PC-9 (cell line): ENCODE results near the gene MRFAP1L1. TPM values are rescaled to one million over a fixed set of nuclear protein-coding genes. Genes with fewer than 3 reads are reported as not detected.

ENCODE experiments used
- BruUV-seq: library from RNA; stranded (reverse); fragments of 400-500 nt; replicated peaks from 2 replicates; lab custom pipeline; 2021; lab: Mats Ljungman, UMichigan
- CTCF ChIA-PET: fragments of 300-600 bp; sonication (Branson Sonifier 250); formaldehyde crosslinking; loops from one replicate; lab custom pipeline; 2022; ENCODE audit warnings: antibody characterized with exemption; lab: Charles Lee
- POLR2A ChIA-PET: fragments of 300-600 bp; sonication (Branson Sonifier 250); formaldehyde crosslinking; loops from one replicate; lab custom pipeline; 2022; ENCODE audit warnings: antibody characterized with exemption; ENCODE audit not compliant: unreplicated experiment; lab: Charles Lee
- DNase-seq, 2 experiments: peaks; one replicate each; pipeline versions ENCODE4 v3.0.0 to v3.0.0-alpha.2; 2015 to 2022; ENCODE audit warnings: mixed read lengths in 1 of 2
- H2AFZ ChIP-seq: fragments of 200-600 bp; sonication (generic); 2 replicates; pipeline ENCODE4 v1.8.1; 2017; ENCODE audit warnings: antibody characterized with exemption
- H3F3A ChIP-seq: fragments of 200-600 bp; sonication (generic); 2 replicates; pipeline ENCODE4 v1.8.1; 2017; ENCODE audit warnings: antibody characterized with exemption, mild to moderate bottlenecking, low read depth; ENCODE audit not compliant: insufficient read depth
- H3K27ac ChIP-seq: fragments of 200-600 bp; sonication (generic); 2 replicates; pipeline ENCODE4 v1.6.1; 2016; ENCODE audit warnings: mixed run types
- H3K27me3 ChIP-seq: fragments of 200-600 bp; sonication (generic); 2 replicates; pipeline ENCODE4 v1.6.1; 2016; ENCODE audit warnings: low read depth, mixed run types; ENCODE audit not compliant: insufficient read depth
- H3K36me3 ChIP-seq: fragments of 200-600 bp; sonication (generic); 2 replicates; pipeline ENCODE4 v1.6.1; 2016; ENCODE audit warnings: low read depth, mixed run types
- H3K4me1 ChIP-seq: fragments of 200-600 bp; sonication (generic); replicated peaks from 2 replicates; pipeline ENCODE4 v1.6.1; 2016; ENCODE audit warnings: mixed run types; ENCODE audit not compliant: insufficient read depth
- H3K4me2 ChIP-seq: fragments of 200-600 bp; sonication (generic); 2 replicates; pipeline ENCODE4 v1.6.1; 2017; ENCODE audit warnings: mixed run types
- H3K4me3 ChIP-seq: fragments of 200-600 bp; sonication (generic); 2 replicates; pipeline ENCODE4 v1.6.1; 2016; ENCODE audit warnings: mixed run types
- H3K79me2 ChIP-seq: fragments of 200-600 bp; sonication (generic); 2 replicates; pipeline ENCODE4 v1.6.1; 2017; ENCODE audit warnings: low read depth, mixed run types
- H3K9me2 ChIP-seq: fragments of 200-600 bp; sonication (generic); 2 replicates; pipeline ENCODE4 v1.8.1; 2017; ENCODE audit warnings: mild to moderate bottlenecking; ENCODE audit not compliant: insufficient read depth
- H3K9me3 ChIP-seq: fragments of 200-600 bp; sonication (generic); 2 replicates; pipeline ENCODE4 v1.8.1; 2016; ENCODE audit warnings: low read depth; ENCODE audit not compliant: insufficient read depth
- H4K20me1 ChIP-seq: fragments of 200-600 bp; sonication (generic); 2 replicates; pipeline ENCODE4 v1.8.1; 2017; ENCODE audit not compliant: insufficient read depth
- EZH2 ChIP-seq: fragments of 200-600 bp; sonication (generic); IDR thresholded peaks from 2 replicates; pipeline ENCODE4 v1.8.0; 2017; ENCODE audit warnings: antibody characterized with exemption, low read depth
- intact Hi-C: fragments of 100-400 bp; cut with micrococcal nuclease; formaldehyde crosslinking; loops from one replicate; pipeline ENCODE4 v1.10.0; 2022; ENCODE audit not compliant: unreplicated experiment
- total RNA-seq: library from RNA; stranded (reverse); gene quantifications from 2 replicates; pipeline ENCODE4 v1.2.3, GENCODE V29; 2021
- TF ChIP-seq, protein P1 (sequence below): fragments of 200-600 bp; sonication (generic); conservative IDR thresholded peaks from 2 replicates; pipeline ENCODE4 v1.6.1; 2017; ENCODE audit warnings: mixed run types, antibody characterized with exemption, mild to moderate bottlenecking, moderate library complexity

MRFAP1L1 gene
- total RNA-seq, 1 experiment from 2014 or later: 51.4 TPM

DNA sequence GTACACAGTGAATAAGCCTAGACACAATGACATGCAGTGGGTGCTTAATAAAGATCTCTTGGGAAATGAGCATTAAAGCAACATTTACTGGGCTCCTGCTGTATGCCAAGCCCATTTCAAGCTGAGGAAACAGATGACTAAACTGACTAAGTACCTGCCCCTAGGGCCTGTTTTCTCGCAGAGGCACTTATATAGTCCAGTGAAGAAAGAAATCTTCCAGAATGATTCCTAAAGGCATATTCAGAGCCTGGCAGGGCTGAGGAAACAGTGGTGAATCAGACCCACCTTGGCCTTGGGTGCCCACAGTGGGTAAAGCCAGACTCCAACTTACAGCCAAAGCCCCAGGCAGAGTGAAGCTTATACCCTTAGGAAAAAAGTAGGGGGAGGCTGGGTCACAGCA lies 38.0 kb downstream of the MRFAP1L1 start:
- peaks cover 11% of the 10 kb centered on the region; the same call in 1 of the 2 replicates for H3K36me3 ChIP-seq
- no peak overlapping the region for H3K27ac ChIP-seq
- H3K9me2 ChIP-seq: no peaks in the 10 kb centered on the region
- CTCF ChIA-PET: interaction anchor here (0.5 kb wide), 1 partner anchor 228 kb away, joined by 8 read pairs; no protein-coding TSS in a partner anchor
- H4K20me1 ChIP-seq: peaks cover 16% of the 10 kb centered on the region
- H3K4me2 ChIP-seq: no peak overlapping the region
- H3K27me3 ChIP-seq: no peaks in the 10 kb centered on the region
- POLR2A ChIA-PET: no interaction called here
- no peak overlapping the region for H2AFZ ChIP-seq
- intact Hi-C loops: loop anchor here (5.0 kb wide), 1 partner anchor 124 kb away; no protein-coding TSS in a partner anchor
- peaks cover 25% of the 10 kb centered on the region for H3K79me2 ChIP-seq
- H3K9me3 ChIP-seq: no peaks in the 10 kb centered on the region
- DNase-seq: no peak
- H3K4me1 ChIP-seq: peaks cover 30% of the 10 kb centered on the region
- H3F3A ChIP-seq: peaks cover 32% of the 10 kb centered on the region
- no TSS peak for BruUV-seq
- H3K4me3 ChIP-seq: no peak overlapping the region
- TF ChIP-seq, protein P1, sequence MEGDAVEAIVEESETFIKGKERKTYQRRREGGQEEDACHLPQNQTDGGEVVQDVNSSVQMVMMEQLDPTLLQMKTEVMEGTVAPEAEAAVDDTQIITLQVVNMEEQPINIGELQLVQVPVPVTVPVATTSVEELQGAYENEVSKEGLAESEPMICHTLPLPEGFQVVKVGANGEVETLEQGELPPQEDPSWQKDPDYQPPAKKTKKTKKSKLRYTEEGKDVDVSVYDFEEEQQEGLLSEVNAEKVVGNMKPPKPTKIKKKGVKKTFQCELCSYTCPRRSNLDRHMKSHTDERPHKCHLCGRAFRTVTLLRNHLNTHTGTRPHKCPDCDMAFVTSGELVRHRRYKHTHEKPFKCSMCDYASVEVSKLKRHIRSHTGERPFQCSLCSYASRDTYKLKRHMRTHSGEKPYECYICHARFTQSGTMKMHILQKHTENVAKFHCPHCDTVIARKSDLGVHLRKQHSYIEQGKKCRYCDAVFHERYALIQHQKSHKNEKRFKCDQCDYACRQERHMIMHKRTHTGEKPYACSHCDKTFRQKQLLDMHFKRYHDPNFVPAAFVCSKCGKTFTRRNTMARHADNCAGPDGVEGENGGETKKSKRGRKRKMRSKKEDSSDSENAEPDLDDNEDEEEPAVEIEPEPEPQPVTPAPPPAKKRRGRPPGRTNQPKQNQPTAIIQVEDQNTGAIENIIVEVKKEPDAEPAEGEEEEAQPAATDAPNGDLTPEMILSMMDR: no peak
- TF ChIP-seq EZH2: no peak

DNA sequence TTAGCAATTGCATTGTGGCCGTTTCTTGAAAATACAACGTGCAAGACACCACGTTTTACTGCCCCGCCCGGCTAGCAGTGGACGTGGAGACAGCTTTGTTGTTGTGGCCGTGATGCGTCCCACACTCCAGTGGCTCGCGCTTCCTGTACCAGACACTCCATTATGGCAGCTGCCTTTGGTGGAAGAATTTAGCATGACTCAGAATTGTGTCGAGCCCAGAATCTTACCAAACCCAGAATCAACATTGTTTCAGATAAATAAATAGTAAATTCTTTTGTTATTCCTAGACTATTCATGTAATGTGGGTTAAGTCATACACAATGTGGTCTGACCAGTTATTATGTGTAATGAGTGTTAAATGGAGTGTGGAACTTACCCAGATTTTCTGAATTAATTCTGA lies 41.3 kb downstream of the MRFAP1L1 start:
- CTCF ChIA-PET: interaction anchor here (0.8 kb wide), 1 partner anchor 174 kb away, joined by 10 read pairs; no protein-coding TSS in a partner anchor
- BruUV-seq: no TSS peak
- Histone ChIP-seq H4K20me1 (no peaks in the 10 kb centered on the region), H3K27me3 (no peaks in the 10 kb centered on the region), H3K4me3 (peak overlapping the region; percentile 7; the same call in 1 of the 2 replicates), H3K9me2 (no peaks in the 10 kb centered on the region), H3F3A (peaks cover 27% of the 10 kb centered on the region), H3K4me2 (peak overlapping the region; percentile 66), H3K9me3 (no peaks in the 10 kb centered on the region), H3K4me1 (peaks cover 12% of the 10 kb centered on the region), H3K27ac (peak overlapping the region; percentile 75), H2AFZ (no peak overlapping the region), H3K79me2 (no peaks in the 10 kb centered on the region), H3K36me3 (no peaks in the 10 kb centered on the region)
- TF ChIP-seq EZH2: no peak
- TF ChIP-seq, protein P1: no peak
- intact Hi-C loops: no loop called here
- peak; percentile 72 to 93 for DNase-seq
- POLR2A ChIA-PET: interaction anchor here (0.6 kb wide), 1 partner anchor 17 kb away, joined by 4 read pairs; no protein-coding TSS in a partner anchor

DNA sequence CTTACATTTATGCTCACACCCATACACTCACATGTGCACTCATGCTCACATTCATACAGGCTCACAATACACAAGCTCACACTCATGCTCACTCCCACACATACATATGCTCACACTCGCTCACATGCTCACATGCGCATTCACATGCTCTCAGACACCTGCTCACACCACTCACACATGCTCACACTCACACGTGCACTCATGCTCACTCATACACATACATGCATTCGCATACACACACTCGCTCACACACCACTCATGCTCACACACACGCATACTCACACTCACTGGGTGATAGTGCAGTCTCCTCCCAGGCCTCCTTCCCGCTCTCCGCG lies 44.4 kb downstream of the MRFAP1L1 start:
- Histone ChIP-seq H3K27me3 (no peaks in the 10 kb centered on the region), H3K4me1 (peaks cover 12% of the 10 kb centered on the region), H3K4me2 (no peak overlapping the region), H3K79me2 (no peaks in the 10 kb centered on the region), H3K9me3 (no peaks in the 10 kb centered on the region), H3K9me2 (no peaks in the 10 kb centered on the region), H3F3A (peaks cover 26% of the 10 kb centered on the region), H2AFZ (no peak overlapping the region), H3K4me3 (no peak overlapping the region), H3K27ac (no peak overlapping the region), H4K20me1 (no peaks in the 10 kb centered on the region), H3K36me3 (no peaks in the 10 kb centered on the region)
- CTCF ChIA-PET: no interaction called here
- TF ChIP-seq, protein P1: no peak
- no peak for TF ChIP-seq EZH2
- POLR2A ChIA-PET: no interaction called here
- no peak for DNase-seq
- intact Hi-C loops: no loop called here
- BruUV-seq: no TSS peak
